Stimulated activated naive CD8-positive, alpha-beta T cell treated with anti-CD3 and anti-CD28 coated beads, Interleukin-15, Interleukin-2, amounts not matched to agents 100 U/mL and 50 U/mL, for 24 hours (primary cell): ENCODE measurements around the gene NRP2.
A peak's percentile ranks its signal among the peaks of the same experiment; 100 is the strongest.

ENCODE experiments used
- ATAC-seq: fragments of 150-1000 bp; cut with Tn5 transposase; one replicate; pipeline ENCODE4 v1.10.0; 2021
- DNase-seq: peaks from one replicate; pipeline ENCODE4 v3.0.0; 2021

The NRP2 gene

DNA sequence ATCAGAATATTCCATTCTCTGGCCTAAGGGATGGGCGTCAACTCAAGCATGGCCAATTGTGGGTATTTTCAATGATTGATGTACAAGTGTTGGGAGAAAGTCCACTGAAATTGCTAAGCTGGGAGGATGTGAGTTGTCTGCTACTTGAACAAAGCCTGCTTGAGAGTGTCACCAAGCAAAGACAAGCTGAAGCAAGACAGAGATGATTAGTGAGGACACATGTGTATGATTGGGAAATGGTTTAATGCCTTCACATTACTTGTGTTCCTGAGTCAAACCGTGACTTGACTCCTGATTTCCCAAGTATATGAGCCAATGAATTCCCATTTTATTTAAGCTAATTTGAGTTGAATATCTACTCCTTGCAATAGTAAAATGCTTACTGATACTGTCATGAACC lies 23.7 kb upstream of the NRP2 start:
- ATAC-seq = no peak
- DNase-seq = no peak

DNA sequence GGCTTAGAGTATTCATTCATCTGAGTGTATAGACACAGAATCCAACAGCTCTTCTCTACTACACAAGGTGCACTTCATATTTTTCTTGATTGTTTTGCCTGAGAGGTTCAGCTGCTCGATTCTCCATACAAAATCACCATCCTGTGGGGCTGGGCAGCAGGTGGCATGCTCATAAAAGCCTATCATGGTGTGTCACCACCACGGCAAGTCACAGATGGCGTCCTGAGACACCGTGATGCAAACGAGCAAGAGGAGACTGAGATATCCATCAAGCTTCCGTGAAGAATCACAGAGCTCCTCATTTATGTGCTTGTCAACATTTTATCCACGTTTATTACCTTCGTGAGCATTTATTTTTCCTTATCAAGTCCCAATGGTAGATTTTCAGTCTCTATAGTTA lies 22.4 kb upstream of the NRP2 start:
- ATAC-seq (no peak), DNase-seq (no peak)

DNA sequence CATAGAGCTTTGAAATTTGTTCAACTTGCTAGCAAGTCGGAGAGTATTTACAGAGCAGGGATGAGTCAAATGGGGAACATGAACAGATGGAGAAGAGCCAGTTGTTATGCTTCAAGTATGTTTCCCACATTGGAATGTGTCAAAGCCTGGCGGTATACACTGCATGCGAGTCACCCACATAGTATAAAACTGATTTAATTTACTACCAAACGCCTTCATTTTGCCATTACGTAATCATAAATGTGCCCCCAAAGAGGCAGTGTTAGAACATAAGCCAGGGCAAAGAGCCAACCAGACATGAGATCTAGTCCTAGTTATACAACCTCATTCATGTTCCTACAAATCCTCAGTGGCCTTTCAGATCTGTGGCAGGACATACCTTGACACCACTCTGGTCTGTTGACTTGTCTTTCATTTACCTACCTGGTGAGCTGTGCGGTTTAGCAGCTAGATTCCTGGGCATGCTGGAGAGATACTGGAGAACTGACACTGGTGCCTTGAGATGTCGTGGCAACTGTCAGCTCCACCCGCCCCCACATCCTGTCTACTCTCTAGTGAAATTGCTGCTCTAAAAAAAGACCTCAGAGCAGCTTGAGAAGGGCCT lies 21.7 kb upstream of the NRP2 start:
- ATAC-seq (peak; percentile 76), DNase-seq (peak; percentile 48)

DNA sequence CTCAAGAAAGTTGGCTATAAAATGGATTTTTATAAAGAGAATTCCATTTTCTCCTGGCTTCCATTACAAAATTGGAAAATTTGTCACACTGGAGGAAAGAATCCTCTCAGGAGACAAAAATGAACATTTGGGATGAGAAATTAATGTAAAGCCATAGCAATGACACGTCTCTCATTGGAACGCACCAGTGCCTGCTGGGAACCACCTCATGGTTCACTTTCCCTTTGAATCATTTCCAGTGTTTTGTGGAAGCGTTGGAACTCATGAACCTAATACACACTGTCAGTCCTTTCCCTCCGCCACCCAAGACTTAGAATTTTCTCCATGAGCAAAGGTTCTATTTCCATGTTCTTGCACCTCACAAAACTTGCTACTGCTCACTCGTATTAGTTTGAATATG lies 21.0 kb upstream of the NRP2 start:
- DNase-seq (no peak), ATAC-seq (no peak)

DNA sequence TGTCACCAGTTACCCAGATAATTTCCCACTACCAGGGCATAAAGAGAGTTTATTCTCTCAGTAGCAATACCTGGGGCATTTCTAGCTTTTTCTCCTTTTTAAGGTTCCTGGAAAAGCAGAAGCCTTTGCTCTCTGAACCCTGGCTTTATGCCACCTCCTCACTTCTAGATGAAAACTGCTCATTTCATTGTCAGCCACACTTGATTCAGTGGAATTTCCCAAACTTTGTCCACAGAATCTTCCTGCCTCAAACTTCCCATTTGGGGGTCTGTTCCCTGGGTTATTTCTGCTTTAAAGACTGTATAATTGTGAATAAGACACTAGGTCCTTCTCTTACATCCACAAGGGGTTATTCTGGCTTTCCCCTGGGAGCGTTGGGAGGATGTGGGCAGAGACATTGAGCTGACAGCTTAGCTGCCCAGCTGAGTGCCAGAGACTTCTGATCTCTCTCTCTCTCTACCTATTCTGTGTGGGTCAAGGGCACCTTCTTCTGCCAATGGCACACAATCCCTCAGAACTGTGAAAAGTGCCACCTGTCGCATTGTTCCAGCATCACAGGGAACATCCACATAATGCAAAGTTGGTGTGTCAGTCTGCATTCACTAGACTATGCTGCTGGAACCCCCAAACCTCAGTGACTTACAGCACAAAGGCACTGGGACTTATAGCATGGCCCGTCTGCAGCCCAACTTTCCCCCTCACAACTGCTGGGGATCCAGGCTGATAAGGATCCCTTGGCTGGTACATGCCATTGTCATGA lies 19.9 kb upstream of the NRP2 start:
- DNase-seq (no peak), ATAC-seq (no peak)

DNA sequence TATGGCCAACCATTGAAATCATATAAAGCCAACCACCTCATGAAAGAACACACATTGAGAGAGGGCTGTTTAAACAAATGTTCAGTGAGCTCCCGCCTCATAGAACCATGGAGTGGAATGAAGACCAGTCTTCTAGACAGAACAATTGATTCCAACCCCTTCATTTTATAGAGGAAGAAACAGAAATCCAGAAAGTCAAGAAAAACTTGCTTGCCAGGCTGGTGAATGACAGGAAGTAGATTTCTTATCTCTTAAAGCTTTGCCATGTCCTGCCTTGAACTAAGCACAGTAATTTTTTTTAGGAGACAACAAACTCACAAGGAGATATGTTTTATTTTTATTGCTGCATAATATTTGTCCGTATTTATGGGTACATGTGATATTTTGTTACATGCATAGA lies 16.5 kb upstream of the NRP2 start:
- ATAC-seq (no peak), DNase-seq (no peak)

DNA sequence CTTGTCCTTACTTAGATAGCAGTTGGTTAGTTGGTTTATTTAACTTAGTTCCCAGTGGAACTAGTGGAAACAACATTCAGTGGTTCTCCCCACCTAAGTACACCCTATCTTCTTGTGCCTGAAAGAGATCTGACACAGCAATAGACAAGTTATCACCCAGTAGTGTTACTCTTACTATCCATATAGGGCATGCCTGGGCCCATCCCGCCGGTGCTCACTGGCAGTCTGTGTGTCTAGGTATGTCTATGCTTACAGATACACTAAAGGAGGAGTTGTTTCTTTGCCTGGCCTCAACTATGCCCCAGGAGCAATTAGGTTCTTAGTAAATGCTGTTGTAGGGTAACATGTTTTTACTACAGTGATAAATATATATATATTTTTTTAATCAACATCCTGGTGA lies 12.0 kb upstream of the NRP2 start:
- ATAC-seq (no peak), DNase-seq (no peak)

DNA sequence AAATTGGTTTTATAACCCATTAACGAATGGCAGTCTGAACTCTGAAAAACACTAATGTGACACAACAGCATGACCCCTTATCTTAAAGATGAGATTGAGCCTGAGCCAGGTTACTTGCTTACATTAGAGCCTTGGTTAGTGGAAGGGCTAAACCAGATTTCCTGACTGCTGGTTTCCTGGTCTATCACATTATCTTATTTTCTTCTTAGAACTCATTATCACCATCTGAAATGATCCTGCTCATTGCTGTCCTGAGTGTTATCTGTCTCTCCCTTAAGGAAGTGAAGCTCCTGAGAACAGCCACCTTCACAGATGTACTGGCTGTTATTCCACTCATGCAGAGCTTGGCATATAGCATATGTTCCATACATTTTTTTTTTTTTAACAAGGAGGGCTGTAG lies 9.0 kb upstream of the NRP2 start:
- ATAC-seq (no peak), DNase-seq (no peak)

DNA sequence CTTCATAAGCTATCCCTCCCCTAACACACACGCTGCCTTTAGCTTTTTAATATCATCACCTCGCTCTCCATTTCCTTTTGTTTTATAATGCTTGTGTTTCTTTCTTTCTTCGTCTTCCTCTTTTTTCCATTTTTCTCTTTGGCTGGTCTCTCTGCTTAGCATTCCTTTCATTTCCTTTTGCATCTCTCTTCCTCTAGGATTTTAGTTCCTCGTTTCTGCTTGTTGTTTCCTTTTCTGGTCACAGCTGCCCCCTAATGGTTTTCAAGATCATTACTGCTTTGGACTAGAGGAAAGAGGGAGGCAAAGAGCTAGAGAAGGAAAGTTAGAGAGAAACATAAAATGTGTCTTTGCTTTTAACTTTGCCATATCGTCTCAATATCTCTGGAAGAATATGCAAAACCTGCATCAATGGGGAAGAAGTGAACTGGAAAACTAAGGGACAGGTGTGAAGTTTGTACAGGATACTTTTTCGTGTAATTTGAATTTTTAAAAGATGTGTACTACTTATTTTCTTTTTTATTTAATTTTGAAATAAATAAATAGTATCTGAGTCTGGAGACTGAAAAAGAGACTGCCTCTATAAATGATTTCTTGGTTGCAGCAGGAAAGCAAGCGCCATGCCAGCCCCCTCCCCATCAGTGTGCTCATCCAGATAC lies 6.3 kb upstream of the NRP2 start:
- ATAC-seq = no peak
- no peak for DNase-seq

DNA sequence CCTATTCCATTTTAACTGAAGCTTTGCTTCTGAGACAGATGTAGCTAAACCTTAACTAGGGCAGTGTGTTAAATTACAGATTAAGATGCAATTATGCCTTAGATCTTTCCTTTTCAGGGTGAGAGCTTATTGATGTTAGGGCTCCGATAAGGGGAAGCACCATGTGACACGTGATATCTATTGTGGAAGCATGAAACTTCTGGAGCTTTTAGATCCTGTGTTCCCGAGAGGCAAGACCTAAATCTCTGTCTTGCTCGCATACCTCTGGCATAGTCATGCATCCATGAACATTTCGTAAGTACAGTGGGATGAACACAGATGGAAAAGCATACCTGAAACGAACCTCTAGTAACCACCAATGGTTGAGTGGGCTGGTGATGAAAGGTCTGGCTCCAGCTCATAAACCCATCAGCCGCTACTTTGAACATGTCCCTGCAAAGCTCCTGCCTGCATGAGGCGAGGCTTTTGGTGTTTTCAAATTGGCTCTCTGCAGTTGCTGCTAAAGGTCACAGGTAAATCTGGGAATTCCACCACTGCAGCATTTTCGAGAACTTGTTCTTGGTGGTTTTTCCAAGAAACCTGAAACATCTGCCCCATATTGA lies 3.7 kb upstream of the NRP2 start:
- DNase-seq = no peak
- no peak for ATAC-seq

DNA sequence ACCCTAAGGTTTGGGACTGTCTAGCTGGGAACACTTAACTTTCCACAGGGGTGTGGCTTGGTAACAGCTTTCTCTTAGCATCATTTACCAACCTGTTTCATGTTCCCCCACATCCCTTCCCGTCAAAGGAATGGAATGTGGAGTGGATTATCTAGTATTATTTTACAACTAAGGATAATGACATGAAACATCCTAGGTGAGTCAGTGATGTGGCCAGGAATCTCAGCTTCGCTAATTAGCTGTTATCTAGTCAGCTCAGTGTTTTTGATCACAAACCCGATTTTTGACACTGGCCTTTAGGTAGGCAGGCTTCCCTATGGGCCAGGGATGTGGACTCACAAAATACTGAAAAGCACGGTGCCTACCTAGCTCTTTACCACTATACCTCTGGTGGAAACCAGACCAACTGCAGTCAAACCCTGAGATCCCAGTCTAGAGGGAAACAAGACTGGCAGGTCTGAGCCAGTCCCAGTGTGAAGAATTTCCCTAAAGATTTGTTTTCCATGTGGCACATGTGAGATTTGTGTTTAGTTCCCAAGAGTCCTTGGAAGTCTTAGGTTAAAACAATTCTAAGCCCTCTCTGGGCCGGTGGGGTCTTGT lies 2.8 kb upstream of the NRP2 start:
- no peak for DNase-seq
- no peak for ATAC-seq

DNA sequence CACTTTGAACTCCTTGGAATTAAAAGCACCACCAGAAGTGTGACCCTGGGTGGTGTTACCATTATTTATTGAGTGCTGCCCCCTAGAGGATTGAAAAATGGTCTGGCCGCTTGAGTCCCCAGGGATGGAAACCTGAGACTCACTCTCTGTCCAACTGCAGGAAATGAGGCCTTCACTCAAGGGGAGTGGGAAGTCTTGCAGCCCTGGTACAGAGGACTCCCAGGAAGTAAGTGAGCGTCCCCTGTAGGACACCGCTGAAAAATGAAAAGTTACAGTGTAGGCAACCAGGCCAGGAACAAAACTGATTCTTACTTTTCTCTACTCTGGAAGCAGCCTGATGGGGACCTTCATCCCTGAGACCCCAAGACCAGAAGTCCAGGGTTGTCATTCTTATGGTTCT lies 2.2 kb upstream of the NRP2 start:
- ATAC-seq (peak; percentile 59), DNase-seq (peak; percentile 60)

DNA sequence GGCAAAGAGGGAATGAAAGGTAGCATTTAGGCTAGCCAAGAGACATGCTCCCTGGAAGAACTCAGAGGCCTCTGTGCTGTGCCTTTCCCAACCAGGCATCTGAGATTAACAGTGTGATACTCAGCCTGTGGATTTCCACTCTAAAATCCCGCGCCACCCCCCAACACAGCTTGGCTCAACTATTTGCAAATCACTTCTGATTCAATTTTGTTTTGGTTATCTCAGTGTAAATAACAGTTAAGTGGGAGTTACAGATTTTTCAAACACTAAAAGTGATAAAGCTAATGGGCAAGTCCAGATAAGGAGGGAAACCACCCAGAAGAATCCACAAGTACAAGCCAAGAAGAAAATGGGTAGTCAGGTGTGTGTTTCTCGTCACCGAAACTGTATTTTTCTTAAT lies 1.4 kb upstream of the NRP2 start:
- DNase-seq (no peak), ATAC-seq (no peak)

DNA sequence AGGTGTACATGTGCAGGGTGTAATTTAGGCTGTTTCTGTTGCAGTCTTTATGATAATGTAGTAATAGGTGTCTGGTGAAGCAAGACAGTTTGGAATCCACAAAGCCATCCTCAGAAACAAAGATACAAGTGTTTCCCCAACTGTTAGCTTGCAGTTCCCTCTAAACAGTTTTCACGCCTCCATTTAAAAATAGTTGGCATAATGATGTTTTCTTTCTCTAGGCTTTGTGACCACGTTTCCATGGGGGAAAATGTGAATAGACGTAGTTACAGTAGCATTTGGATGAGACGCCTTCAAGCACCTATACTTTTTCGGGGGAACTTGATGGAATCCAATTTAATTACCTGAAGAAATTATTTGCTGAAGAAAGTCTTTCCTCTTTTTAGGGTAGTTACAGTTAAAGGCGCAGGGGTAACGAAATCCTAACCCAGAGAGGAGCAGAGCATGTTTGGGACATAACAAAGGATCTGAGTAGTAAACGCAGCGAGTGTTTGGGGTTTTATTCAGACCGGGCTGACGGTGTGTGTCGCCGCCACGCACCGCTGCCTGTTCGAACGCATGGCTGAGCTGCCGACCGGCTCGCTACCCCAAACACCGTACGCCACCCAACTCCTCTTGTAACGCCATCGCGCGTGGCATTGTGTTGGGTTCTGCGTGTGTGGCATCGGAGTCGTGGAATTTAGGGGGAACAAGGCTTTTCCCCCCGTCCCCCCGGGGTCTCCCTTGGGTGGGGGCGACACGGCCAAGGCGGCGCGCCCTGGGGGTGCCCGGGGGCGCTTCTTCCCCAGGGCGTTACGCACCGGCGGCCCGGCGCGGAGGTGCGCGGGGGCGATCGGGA lies 681 bp upstream of the NRP2 start:
- DNase-seq (no peak), ATAC-seq (no peak)

DNA sequence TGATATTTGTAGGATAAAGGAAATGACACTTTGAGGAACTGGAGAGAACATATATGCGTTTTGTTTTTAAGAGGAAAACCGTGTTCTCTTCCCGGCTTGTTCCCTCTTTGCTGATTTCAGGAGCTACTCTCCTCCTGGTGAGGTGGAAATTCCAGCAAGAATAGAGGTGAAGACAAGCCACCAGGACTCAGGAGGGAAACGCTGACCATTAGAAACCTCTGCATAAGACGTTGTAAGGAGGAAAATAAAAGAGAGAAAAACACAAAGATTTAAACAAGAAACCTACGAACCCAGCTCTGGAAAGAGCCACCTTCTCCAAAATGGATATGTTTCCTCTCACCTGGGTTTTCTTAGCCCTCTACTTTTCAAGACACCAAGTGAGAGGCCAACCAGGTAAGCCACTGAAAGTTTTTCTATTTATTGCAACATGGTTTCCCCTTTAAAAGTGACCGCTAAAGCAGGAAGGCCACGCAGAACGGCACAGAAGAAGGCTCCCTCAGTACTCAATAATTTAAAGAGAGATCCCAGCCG lies 735 bp downstream of the NRP2 start:
- DNase-seq = no peak
- ATAC-seq = no peak

DNA sequence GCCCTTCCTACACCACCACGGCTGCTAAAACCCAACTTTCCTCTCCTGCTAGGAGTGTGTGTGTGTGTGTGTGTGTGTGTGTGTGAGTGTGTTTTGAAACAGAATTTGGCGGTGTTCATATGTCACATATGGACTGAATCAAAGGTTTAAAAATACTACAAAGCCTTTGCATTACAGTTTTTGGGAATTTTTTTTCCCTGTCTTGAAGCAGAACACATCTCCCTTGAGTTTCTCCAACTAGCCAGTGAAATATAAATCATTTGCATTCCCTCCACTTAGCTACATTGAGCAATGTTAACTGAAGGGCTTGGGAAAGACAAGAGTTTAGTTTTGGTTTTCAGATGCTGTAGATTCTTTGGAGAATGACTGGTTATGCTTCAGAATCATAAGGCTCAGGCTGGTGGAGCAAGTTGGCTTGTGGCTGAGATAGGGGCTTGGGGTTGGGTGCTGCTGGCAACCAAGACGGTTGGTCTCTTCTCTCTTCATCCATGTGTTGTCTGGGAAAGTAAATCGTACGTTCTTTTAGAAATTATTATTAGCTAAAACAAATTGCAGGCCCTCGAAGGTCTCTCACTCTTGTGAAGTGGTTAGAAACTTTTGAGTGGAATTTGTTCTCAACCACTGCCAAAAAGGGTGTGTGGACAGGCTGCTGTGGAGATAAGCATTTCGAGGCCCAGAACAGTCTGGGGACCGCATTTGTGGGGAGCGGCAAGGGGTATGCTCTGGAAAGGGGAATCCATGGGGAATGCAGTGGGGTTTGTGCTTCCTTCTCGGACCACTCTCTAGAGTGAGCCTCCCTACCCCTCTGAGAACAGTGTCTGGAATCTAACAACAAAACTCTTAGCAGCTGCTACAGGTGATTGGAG lies 1.4 kb downstream of the NRP2 start:
- ATAC-seq (no peak), DNase-seq (no peak)

DNA sequence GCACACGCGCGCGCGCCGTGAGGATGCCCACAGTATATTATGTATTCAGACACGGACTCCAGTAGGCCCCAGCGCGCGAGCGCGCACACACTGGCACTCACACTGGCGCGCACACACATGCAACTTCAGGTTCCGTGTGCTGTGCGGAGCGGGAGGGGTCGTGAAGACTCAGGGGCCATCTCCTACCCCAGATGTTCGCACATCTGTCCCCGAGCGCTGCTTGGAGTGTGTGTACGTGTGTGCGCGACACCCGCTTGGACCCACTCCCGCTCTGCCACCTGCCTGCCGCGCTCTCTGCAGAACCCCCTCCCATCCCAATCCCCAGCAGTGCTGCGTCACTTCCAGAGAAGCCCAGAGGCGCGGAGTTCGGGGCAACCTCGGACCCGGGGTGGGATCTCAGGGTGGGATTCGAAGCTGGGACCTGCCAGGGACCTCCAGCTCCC lies 2.6 kb downstream of the NRP2 start:
- no peak for ATAC-seq
- DNase-seq = no peak

DNA sequence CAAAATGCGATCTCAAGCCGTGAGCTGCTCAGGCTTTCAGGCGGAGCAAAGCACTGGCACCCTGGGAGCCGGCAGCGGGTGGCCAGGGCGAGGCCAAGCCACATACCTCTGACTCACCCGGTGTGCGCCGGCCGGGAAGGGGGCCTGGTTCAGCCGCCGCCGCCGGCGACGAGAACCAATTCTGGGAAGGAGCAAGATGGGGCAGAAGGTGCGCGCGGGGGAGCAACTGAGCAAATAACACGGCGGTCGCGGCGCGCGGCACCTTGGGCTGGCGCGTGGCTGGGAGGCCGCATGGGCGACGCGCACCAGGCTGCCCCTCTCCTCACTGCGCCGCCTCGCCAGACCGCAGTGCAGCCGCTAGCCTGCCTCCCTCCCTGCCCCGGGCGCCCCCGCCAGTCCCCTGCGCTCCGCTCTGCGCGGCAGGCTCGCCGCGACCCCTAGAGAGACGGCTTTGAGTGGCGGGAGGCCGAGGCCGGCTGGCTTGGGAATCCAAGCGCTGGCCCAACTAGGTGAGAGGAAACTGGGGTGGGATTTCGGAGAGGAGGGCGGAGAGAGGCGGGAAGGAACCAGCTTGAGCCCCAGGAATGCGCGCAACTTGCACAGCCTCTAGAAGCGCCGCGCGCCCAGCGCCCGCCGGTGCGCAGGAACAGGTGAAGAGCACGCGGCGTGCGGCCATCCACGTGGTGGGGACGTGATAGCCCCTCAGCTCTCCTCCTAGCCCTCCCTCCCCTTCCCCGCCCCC lies 3.2 kb downstream of the NRP2 start:
- DNase-seq (peak; percentile 29), ATAC-seq (peak; percentile 16)

DNA sequence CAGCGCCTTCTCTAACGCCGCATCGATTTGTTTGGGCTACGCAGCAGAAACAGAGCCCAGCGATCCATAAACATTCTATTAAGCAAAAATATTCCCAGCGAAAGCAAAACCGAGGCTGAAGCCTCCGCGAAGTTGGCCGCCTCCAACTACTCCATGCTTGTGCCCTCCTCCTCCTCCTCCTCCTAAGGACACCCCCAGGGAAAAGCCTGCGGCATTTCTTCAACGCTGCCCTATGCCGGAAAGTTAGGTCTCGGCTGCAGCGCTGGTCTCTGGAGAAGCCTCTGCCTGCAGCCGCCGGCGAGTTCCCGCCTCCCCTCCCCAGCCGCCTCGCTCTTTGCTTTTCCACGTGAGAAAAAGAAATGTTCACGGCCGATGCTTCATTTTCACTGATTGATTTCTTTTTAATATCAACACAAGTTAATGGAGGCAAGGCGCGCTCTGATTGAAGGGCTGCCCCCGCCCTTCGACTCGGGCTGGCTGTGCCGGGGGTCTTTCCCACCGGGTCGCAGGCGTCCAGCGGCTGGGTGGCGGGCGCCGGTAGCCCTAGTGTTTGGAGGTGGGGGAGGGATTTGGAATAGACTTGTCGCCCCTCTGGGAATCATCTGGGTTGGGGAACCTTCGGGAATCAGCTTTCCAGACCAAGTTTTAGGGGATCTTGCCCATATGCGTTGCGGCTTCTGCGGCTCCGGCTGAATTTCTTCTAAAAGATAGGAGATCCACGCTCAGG lies 3.9 kb downstream of the NRP2 start:
- DNase-seq (no peak), ATAC-seq (no peak)
